H9 (cell line): ENCODE data around the gene FH. TPM values are rescaled to one million over a fixed set of nuclear protein-coding genes. Genes with fewer than 3 reads are reported as not detected.

Source experiments
- DNase-seq: peaks from one replicate; pipeline ENCODE4 v3.0.0-alpha.2; 2017
- H2AFZ ChIP-seq: one replicate; pipeline ENCODE4 v1.6.1; 2013; ENCODE audit warnings: mild to moderate bottlenecking, low read length, control low read depth, moderate library complexity
- H2AK5ac ChIP-seq: 2 replicates; pipeline ENCODE4 v1.6.1; 2013; ENCODE audit warnings: low read length, control low read depth, mixed read lengths; ENCODE audit not compliant: insufficient read length
- H2BK120ac ChIP-seq: one replicate; pipeline ENCODE4 v1.6.1; 2013; ENCODE audit warnings: low read depth, mild to moderate bottlenecking, low read length, control low read depth, inconsistent platforms; ENCODE audit not compliant: poor library complexity, severe bottlenecking
- H2BK12ac ChIP-seq: 2 replicates; pipeline ENCODE4 v1.6.1; 2013; ENCODE audit warnings: low read length, control low read depth, mixed read lengths, low read depth; ENCODE audit not compliant: insufficient read length
- H2BK15ac ChIP-seq: 2 replicates; pipeline ENCODE4 v1.6.1; 2013; ENCODE audit warnings: low read depth, low read length, control low read depth
- H2BK20ac ChIP-seq: one replicate; pipeline ENCODE4 v1.6.1; 2013; ENCODE audit warnings: low read depth, mild to moderate bottlenecking, low read length, control low read depth, inconsistent platforms; ENCODE audit not compliant: poor library complexity, severe bottlenecking
- H2BK5ac ChIP-seq: 2 replicates; pipeline ENCODE4 v1.6.1; 2013; ENCODE audit warnings: low read length, control low read depth, mixed read lengths; ENCODE audit not compliant: insufficient read length
- H3K14ac ChIP-seq: 2 replicates; pipeline ENCODE4 v1.6.1; 2013; ENCODE audit warnings: low read length, control low read depth; ENCODE audit not compliant: insufficient read depth
- H3K18ac ChIP-seq: 2 replicates; pipeline ENCODE4 v1.6.1; 2013; ENCODE audit warnings: low read depth, mild to moderate bottlenecking, mixed read lengths, low read length, control low read depth; ENCODE audit not compliant: insufficient read length
- H3K23ac ChIP-seq: 2 replicates; pipeline ENCODE4 v1.6.1; 2013; ENCODE audit warnings: low read length, control low read depth, mixed read lengths, low read depth; ENCODE audit not compliant: insufficient read length
- H3K23me2 ChIP-seq: 2 replicates; pipeline ENCODE4 v1.6.1; 2013; ENCODE audit warnings: low read depth, mild to moderate bottlenecking, mixed read lengths, low read length, control low read depth; ENCODE audit not compliant: insufficient read length, poor library complexity, severe bottlenecking
- H3K27ac ChIP-seq: 2 replicates; pipeline ENCODE4 v1.5.1; 2013; ENCODE audit warnings: low read length, control low read depth, mixed read lengths, low read depth; ENCODE audit not compliant: insufficient read length
- H3K27me3 ChIP-seq: 2 replicates; pipeline ENCODE4 v1.6.1; 2013; ENCODE audit warnings: low read length, control low read depth, inconsistent platforms; ENCODE audit not compliant: insufficient read depth
- H3K4ac ChIP-seq: 2 replicates; pipeline ENCODE4 v1.6.1; 2013; ENCODE audit warnings: low read depth, mild to moderate bottlenecking, control low read depth, inconsistent platforms, low read length, moderate library complexity
- H3K4me1 ChIP-seq: 2 replicates; pipeline ENCODE4 v1.6.1; 2013; ENCODE audit warnings: low read length, control low read depth, inconsistent platforms; ENCODE audit not compliant: insufficient read depth
- H3K4me2 ChIP-seq: 2 replicates; pipeline ENCODE4 v1.6.1; 2013; ENCODE audit warnings: low read length, control low read depth, mixed read lengths; ENCODE audit not compliant: insufficient read length, insufficient read depth
- H3K56ac ChIP-seq: 2 replicates; pipeline ENCODE4 v1.6.1; 2013; ENCODE audit warnings: low read depth, mild to moderate bottlenecking, mixed read lengths, low read length, control low read depth; ENCODE audit not compliant: insufficient read length
- H3K79me1 ChIP-seq: 2 replicates; pipeline ENCODE4 v1.6.1; 2013; ENCODE audit warnings: low read depth, mild to moderate bottlenecking, moderate library complexity, low read length, control low read depth, inconsistent platforms; ENCODE audit not compliant: insufficient read depth, poor library complexity, severe bottlenecking
- H3K79me2 ChIP-seq: 2 replicates; pipeline ENCODE4 v1.6.1; 2013; ENCODE audit warnings: low read length, control low read depth, inconsistent platforms; ENCODE audit not compliant: insufficient read depth
- H3K9ac ChIP-seq: 2 replicates; pipeline ENCODE4 v1.6.1; 2013; ENCODE audit warnings: low read length, control low read depth, mixed read lengths; ENCODE audit not compliant: insufficient read length; ENCODE audit errors: extremely low read depth
- H3K9me3 ChIP-seq: one replicate; pipeline ENCODE4 v1.6.1; 2013; ENCODE audit warnings: low read depth, low read length, inconsistent platforms; ENCODE audit not compliant: control insufficient read depth
- H3T11ph ChIP-seq: one replicate; pipeline ENCODE4 v1.6.1; 2013; ENCODE audit warnings: mild to moderate bottlenecking, low read length, control low read depth, inconsistent platforms
- H4K20me1 ChIP-seq: one replicate; pipeline ENCODE4 v1.6.1; 2013; ENCODE audit not compliant: control insufficient read depth, insufficient read length, insufficient read depth
- H4K5ac ChIP-seq: 2 replicates; pipeline ENCODE4 v1.6.1; 2013; ENCODE audit warnings: low read depth, mild to moderate bottlenecking, mixed read lengths, low read length, control low read depth; ENCODE audit not compliant: insufficient read length
- H4K8ac ChIP-seq: replicated peaks from 2 replicates; pipeline ENCODE4 v1.6.1; 2013; ENCODE audit warnings: low read length, control low read depth, mixed read lengths, low read depth; ENCODE audit not compliant: insufficient read length
- H4K91ac ChIP-seq: 2 replicates; pipeline ENCODE4 v1.6.1; 2013; ENCODE audit warnings: low read depth, mild to moderate bottlenecking, moderate library complexity, mixed read lengths, low read length, control low read depth; ENCODE audit not compliant: insufficient read length
- H3K27ac Mint-ChIP-seq, 3 experiments: 2 replicates in 2 of 3; 3 replicates in 1 of 3; pipeline ENCODE4 v1.8.0; 2020 to 2021; ENCODE audit warnings: mixed read lengths in 3 of 3, mild to moderate bottlenecking in 1 of 3, moderate library complexity in 1 of 3
- H3K27me3 Mint-ChIP-seq: 2 replicates; pipeline ENCODE4 v1.8.0; 2021; ENCODE audit warnings: low read depth, mild to moderate bottlenecking, moderate library complexity, mixed read lengths
- H3K36me3 Mint-ChIP-seq, 3 experiments: 2 replicates in 2 of 3; 3 replicates in 1 of 3; pipeline ENCODE4 v1.8.0; 2020 to 2021; ENCODE audit warnings: low read depth in 3 of 3, mixed read lengths in 3 of 3; ENCODE audit not compliant: insufficient read depth in 1 of 3
- H3K4me1 Mint-ChIP-seq, 2 experiments: 2 replicates each; pipeline ENCODE4 v1.8.0; 2020; ENCODE audit warnings: mixed read lengths in 2 of 2
- H3K4me3 Mint-ChIP-seq, 2 experiments: 2 replicates in 1 of 2; 3 replicates in 1 of 2; pipeline ENCODE4 v1.8.0; 2020 to 2021; ENCODE audit warnings: mild to moderate bottlenecking in 2 of 2, mixed read lengths in 2 of 2, moderate library complexity in 1 of 2
- H3K9me3 Mint-ChIP-seq, 2 experiments: 2 replicates in 1 of 2; 3 replicates in 1 of 2; pipeline ENCODE4 v1.8.0; 2020; ENCODE audit warnings: mild to moderate bottlenecking in 2 of 2, mixed read lengths in 2 of 2, moderate library complexity in 1 of 2
- CTCF ChIP-seq: fragments of 200-600 bp; sonication (generic); conservative IDR thresholded peaks from 3 replicates; pipeline ENCODE4 v1.8.0; 2021; ENCODE audit warnings: antibody characterized with exemption, mild to moderate bottlenecking
- WGBS: extraction: QIAGEN DNeasy Blood & Tissue Kit; methylation state at CpG from one replicate; pipeline ENCODE4 v1.1.7; 2013; ENCODE audit warnings: missing lambda C conversion rate, low lambda C conversion rate, mixed read lengths; ENCODE audit not compliant: insufficient read length; ENCODE audit errors: extremely low coverage; 5-methylcytosine and 5-hydroxymethylcytosine counted together
- total RNA-seq: library from RNA; stranded (reverse); gene quantifications from 2 replicates; pipeline ENCODE4 v1.2.1, GENCODE V29; 2021

FH gene
- total RNA-seq, 1 experiment from 2014 or later = 83.9 TPM

- Histone ChIP-seq H4K20me1 (no peaks in the 10 kb centered on the region), H3K23ac (no peak overlapping the region), H2BK15ac (no peak overlapping the region), H3K9me3 (no peaks in the 10 kb centered on the region), H2AK5ac (no peak overlapping the region), H2BK120ac (no peak overlapping the region), H3K79me2 (no peaks in the 10 kb centered on the region), H4K8ac (no peak overlapping the region), H3K56ac (no peak overlapping the region), H3K4me2 (no peak overlapping the region), H3K27ac (no peak overlapping the region), H3K27me3 (peaks cover 2% of the 10 kb centered on the region; the same call in 1 of the 2 replicates), H3K23me2 (no peaks in the 10 kb centered on the region), H2BK5ac (no peak overlapping the region), H3K9ac (no peak overlapping the region), H3K14ac (no peak overlapping the region), H3K4ac (no peak overlapping the region), H3K79me1 (no peaks in the 10 kb centered on the region), H2BK12ac (no peak overlapping the region), H3T11ph (no peak overlapping the region), H3K18ac (no peak overlapping the region), H2BK20ac (no peak overlapping the region), H4K91ac (no peak overlapping the region), H3K4me1 (no peaks in the 10 kb centered on the region), H2AFZ (no peak overlapping the region), H4K5ac (no peak overlapping the region)
- Mint-ChIP-seq H3K36me3 (no peaks in the 10 kb centered on the region), H3K27ac (no peak overlapping the region), H3K4me1 (peaks cover 1 to 4% of the 10 kb centered on the region in 2 experiments), H3K9me3 (no peaks in the 10 kb centered on the region), H3K4me3 (no peak overlapping the region), H3K27me3 (peaks cover 44% of the 10 kb centered on the region)
- no peak for DNase-seq
- no peak for TF ChIP-seq CTCF
- no CpG with 5 or more reads among the region's 2 CpGs for WGBS
These were observed 57.2 kb downstream of the FH start for GRCh38 chr1:241462391-241462790.
